AG08395 (cell line): ENCODE data around the gene PRCP.
A peak's percentile ranks its signal among the peaks of the same experiment; 100 is the strongest.

ENCODE experiments used
- DNase-seq: peaks from one replicate; pipeline ENCODE4 v3.0.0; 2012; ENCODE audit warnings: mixed read lengths, low spot score

Gene PRCP

GRCh38 chr11:82907371-82907770 is 7.1 kb upstream of the PRCP start:
- no peak for DNase-seq

DNA sequence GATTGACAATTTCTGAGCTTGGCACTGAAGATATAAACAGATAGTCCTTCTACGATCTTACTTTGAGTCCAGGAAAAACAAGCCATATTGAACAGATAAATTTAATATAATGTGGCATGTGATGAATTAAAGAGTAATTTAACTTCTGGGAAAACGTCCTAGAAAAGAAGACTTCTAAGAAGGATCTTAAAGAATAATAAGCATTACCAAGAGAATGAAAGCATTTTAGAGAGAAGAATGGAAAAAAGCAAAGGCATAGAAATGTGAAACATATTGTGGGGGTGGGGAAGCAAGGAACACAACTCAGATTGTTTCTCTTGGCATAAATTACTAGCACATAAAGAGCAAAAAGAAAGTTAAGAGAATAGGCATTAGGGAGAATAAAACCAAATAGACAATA is 6.7 kb upstream of the PRCP start:
- DNase-seq = no peak

DNA sequence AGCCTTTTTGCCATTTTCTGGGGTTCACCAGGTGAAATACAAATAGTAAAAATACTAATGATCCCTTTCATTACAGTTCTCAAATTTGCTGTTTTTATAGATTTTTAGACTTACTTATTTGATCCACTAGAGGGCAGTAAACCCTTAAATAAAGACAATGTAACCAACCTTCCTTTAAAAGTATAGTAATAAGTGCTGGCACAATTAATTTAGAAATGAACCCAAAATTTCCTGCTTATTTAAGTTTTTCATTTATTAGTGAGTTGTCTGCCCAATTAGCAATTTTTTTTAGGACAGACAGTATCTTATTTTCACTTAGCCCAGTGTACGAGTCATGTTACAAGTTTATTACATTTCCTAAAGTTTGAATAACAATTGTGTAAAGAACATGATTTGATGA is 6.0 kb upstream of the PRCP start:
- DNase-seq = peak; percentile 26

DNA sequence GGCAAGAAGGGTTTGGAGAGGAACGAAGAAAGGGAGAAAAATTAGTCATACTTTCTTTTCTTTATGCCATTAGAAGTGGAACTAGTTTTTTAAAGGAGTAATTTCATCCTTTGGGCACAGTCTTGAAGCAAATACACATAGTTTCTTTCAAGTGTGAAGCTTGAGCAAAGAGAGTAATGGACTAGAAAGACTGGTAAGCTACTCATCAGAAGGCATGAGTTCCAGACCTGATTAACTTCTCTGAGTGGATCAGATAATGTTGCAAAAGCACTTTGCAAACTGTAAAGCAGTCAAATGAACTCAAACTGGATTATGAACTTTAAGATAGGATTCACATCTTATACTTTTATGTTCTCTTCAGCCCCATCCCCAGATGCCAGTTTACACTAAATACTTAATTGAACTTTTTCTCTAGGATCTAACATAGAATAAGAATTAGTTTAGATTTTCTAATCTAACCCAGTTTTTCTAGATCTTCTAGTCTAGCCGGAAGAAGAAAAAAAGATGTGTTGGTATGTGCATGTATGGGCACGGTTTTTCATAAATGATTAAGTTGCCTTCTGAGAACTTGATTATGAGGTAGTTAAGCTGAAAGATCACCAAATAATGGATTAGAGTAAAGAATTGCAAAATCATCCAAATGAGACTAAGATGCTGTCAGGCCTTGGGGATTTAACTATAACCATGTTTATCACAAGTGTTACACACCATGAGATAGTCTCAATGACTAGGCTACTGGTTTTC is 3.8 kb upstream of the PRCP start:
- no peak for DNase-seq

DNA sequence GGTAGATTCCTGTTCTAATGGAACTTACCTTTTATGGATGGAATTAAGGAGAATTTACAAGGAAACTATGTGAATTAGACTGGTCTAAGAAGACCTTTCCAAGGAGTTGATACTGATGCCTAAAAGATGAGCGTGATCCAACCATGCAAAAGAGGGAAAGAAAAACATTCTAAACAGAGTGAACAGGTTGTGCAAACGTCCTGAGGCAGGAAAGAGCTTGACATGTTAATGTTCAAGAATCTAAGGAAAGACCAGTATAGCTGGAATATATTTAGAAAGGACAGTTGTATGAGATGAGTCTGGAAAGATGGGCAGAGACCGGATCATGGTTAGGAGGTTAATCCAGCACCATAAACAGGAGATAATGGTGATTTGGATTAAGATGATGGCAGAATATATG is 2.6 kb upstream of the PRCP start:
- no peak for DNase-seq

GRCh38 chr11:82901922-82902485 is 1.8 kb upstream of the PRCP start:
- DNase-seq = no peak

DNA sequence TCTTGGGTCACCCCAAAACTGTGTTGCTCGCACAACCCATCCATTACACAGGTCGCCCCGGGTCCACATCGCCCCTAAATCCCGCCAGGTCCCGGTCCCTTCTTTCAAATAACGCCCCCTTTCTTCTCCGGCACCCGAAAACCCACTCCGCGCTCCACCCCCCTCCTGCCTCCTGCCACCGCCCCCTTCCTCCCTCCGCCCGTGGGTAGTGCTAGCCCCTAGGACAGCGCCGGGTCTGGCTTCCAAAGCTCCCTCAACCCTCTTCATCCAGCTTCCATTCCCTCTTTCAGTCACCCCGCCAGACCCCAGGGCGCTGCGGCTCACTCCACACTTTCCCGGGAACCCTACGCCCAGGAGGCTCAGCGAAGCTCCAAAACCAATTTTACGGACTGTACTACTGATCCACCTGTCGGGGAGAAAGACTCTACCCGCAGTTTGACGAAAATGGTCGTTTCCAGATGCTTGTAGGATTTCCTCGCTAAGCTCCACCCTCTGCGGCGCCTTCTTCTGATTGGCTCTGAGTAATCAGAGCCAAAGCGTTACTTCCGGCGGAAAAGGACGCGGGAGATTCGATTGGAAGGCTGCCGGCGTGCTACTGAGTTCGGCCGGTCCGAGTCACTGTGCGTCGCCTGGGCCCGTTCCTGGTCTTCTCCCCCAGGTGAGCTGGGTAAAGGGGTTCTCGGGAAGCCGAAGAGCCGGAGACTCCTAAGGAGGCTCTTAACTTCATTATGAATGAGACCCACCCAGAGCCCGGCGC is 1.1 kb upstream of the PRCP start, which contains the start of gene DDIAS:
TSS of gene DDIAS (plus strand) at position 572 of the 757 bp plus-strand sequence. CDS start 13,003 bp downstream, outside the sequence.
- peak; percentile 97 for DNase-seq

GRCh38 chr11:82899957-82900276 is 313 bp downstream of the PRCP start:
- DNase-seq = peak; percentile 5

GRCh38 chr11:82899186-82899820 is 927 bp downstream of the PRCP start:
- no peak for DNase-seq

GRCh38 chr11:82898241-82898640 is 2.0 kb downstream of the PRCP start:
- DNase-seq = no peak

GRCh38 chr11:82896183-82896582 is 4.0 kb downstream of the PRCP start:
- no peak for DNase-seq

DNA sequence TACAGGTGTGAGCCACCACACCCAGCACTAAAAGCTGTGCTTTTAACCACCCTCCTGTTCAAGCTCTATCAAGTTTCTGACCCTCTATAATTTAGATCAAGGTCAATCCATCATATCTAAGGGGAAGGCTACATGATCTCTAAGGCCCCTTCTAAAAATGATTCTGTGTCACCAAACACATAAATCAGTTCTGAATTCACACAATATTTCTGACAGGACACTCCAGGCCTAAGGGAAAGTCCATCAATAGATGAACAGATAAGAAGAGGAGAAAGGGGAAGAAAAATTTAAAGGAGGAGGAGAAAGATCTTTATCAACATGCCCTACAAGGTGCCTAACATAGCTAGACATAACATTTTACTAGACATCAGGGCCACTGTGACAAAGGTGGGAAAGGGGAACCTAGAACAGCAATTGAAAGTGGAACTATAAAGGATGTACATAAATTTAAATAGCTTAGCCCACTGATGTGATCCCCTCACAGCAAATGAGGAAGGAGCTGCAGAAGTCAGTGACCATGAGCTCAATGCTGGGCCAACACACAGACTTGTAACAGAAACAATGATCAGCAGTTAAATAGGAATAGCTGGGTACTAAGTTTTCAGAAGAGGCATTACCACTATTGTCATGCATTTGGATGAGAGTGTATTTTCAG is 4.7 kb downstream of the PRCP start:
- no peak for DNase-seq

DNA sequence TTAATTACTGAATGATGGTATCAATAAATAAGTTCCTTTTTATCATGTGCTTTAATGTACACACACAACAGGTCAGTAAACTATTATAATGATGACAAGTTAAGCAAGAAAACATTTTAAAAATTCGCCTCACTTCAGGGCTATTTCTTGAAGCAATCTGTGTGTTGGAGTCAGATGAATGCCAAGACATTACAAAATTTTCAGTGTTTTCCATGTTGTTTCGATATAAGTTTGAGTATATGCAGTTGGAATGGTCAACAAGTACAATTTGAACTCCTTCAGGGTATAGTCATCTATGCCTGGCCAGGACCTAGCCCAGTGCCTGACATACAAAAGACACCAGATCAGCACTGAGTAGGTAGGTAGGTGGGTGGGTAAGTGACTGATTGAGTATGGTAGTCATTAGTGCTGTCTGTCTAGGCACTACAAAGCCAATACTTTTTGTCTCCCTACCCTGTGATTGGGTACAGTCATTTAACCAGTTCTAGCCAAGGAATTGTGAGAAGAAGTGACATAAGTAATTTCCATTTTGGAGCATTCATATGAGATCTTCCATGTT is 7.5 kb downstream of the PRCP start:
- DNase-seq = no peak

- DNase-seq = no peak
Measured at GRCh38 chr11:82890936-82891335, 9.3 kb downstream of the PRCP start.

GRCh38 chr11:82890002-82890341 is 10.3 kb downstream of the PRCP start:
- no peak for DNase-seq

GRCh38 chr11:82889133-82890001 is 10.9 kb downstream of the PRCP start:
- DNase-seq = no peak

DNA sequence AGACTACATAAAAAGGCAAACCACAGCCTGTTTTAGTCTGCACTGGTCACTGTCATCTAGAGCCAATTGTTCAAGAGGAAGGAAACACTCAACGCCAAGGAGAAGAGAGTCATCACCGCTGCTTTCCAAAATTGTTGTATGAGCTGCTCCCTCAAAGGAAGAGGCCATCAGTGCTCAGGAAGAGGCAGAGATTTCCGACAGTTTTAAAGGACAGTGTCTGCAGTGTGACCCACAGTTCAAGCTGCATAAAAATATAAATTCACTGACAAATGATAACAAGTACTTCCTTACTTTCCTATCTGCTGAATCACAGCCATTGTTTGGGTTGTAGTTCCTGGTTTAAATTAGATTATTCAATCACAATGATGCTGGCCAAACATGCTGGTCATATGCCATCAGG is 16.4 kb downstream of the PRCP start:
- no peak for DNase-seq

DNA sequence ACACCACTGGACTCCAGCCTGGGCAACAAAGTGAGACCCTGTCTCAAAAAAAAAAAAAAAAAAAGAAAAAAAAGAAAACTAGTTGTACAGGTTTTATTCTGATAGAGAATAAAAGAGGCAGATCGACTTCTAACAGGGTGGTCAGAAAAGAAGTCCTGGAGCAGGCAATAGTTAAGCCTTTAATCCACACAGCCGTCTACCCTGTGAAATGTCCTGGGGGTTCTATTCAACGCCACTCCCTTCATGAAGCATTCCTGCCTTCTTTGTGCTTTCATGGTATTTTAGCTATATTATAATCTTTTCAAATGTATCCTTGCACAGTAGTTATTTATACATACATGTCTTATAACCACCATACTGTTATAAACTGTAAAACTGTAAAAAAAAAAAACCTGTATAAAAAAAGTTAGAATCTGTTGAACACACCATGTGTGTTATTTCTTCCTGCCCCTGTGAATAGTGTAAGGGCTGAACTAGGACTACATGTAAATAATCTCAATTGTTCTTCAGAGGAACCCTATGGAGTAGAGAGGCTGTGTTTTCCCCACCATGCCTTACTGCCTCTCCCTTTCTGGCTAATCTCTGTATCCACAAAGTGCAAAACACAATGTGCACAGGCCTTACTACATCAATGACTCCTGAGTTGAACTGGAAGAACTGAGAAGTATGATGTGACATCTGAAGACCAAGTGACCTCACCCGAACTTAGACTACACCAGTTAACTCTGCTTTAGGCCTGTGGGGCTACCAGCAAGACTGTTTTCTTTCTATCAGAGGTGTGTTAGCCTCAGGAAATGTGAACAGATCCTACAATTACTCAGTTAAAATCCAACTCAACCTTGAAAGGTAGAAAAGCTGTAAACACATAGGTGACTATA is 25.3 kb downstream of the PRCP start:
- DNase-seq = no peak

DNA sequence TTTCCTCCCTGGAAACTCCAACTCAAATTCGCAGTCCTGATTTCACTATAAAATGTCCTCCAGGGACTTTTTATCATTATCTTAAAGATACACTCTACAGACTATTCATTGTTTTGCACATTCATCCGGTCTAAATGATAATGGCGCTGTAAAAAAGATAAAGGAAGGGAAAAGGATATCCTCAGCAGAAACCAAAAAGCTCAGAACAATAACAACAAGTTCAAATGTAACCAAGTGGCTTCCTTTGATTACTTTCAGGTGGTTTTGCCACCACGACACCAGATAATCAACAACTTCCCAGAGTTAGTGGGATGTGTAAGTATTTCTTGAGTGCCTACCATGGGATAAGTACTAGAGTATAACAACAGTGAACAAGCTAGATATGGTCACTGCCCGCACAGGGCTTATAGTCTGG is 26.3 kb downstream of the PRCP start:
- no peak for DNase-seq
